Transverse colon (tissue), 4 donors: ENCODE measurements around the gene TACC2.

Experiments used
- CTCF ChIP-seq, 5 experiments: fragments of 200-600 bp in 3 of 5; fragments of 450-650 bp in 2 of 5; sonication (generic) in 3 of 5; IDR thresholded peaks; 1 replicate in 2 of 5; 2 replicates in 3 of 5; pipeline ENCODE4 v1.5.1; 2016 to 2017; ENCODE audit warnings: antibody characterized with exemption in 5 of 5, inconsistent platforms in 3 of 5, mild to moderate bottlenecking in 2 of 5, moderate library complexity in 1 of 5
- EP300 ChIP-seq: sonication (generic); formaldehyde crosslinking; IDR thresholded peaks from one replicate; pipeline ENCODE4 v1.6.1; 2017; ENCODE audit warnings: antibody characterized with exemption, low read depth
- POLR2A ChIP-seq: fragments of 450-650 bp; IDR thresholded peaks from one replicate; pipeline ENCODE4 v1.6.1; 2016; ENCODE audit warnings: antibody characterized with exemption, mild to moderate bottlenecking, moderate library complexity
- POLR2AphosphoS5 ChIP-seq, 3 donors: sonication (generic); formaldehyde crosslinking; IDR thresholded peaks; one replicate each; pipeline ENCODE4 v1.6.1; 2016; ENCODE audit warnings: antibody characterized with exemption in 3 of 3

DNA sequence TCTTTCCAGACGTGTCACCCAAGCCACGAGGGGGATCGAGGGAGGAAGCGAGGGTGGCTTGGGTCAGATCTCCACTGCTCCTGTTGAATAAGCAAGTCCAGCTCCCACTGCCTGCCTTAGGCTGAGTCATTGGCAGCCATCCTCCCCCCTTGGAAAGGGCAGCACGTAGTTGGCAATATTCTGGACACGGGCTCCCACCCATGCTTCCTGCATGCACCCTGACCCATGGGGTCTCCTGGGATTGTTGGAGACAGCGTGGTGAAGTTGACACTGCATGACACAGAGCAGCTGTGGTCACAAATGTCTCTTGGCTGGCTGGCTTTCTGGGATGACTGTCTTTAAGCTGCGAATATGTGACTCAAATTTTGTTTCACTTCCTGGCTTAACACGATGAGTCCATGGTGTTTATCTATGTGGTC, 293.3 kb downstream of the TACC2 start:
- no peak for TF ChIP-seq CTCF (IDR thresholded peaks at IDR 0.05)
- TF ChIP-seq EP300: no peak
- TF ChIP-seq POLR2AphosphoS5 (IDR thresholded peaks at IDR 0.05): no peak
- TF ChIP-seq POLR2A: no peak
